B cell (primary cell): ENCODE measurements around the gene NPFFR1.

Experiments
- CTCF ChIP-seq: fragments of 200-600 bp; IDR thresholded peaks from one replicate; pipeline ENCODE4 v1.8.0; 2022; ENCODE audit warnings: antibody characterized with exemption, mild to moderate bottlenecking
- EZH2 ChIP-seq: IDR thresholded peaks from 2 replicates; pipeline ENCODE4 v1.6.1; 2012; ENCODE audit warnings: borderline replicate concordance, low read depth, mild to moderate bottlenecking, moderate library complexity, low read length; ENCODE audit not compliant: insufficient read depth, poor library complexity, severe bottlenecking

DNA sequence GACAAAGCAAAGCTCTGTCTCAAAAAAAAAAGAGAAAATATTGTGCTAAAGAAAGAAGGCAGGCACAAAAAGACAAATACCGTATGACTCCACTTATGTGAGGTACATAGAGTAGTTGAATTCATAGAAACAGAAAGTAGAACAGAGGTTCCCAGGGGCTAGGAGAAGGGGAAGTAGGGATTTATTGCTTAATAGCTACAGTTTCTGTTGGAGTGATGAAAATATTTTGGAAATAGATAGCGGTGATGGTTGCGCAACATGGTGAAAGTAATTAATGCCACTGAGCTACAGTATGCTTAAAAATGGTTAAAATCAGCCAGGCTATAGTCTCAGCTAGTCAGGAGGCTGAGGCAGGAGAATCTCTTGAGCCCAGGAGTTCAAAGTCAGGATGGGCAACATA, 18.5 kb upstream of the NPFFR1 start:
- no peak for TF ChIP-seq CTCF
- TF ChIP-seq EZH2: no peak
